Neuronal stem cell (in vitro differentiated cells): ENCODE data around the gene LIMA1.
A peak's percentile ranks its signal among the peaks of the same experiment; 100 is the strongest.

ENCODE experiments used
- DNase-seq: peaks from one replicate; pipeline ENCODE4 v3.0.0-alpha.2; 2013; ENCODE audit warnings: low spot score
- H2AFZ ChIP-seq: one replicate; pipeline ENCODE4 v1.6.1; 2013; ENCODE audit warnings: mild to moderate bottlenecking, low read length, inconsistent platforms
- H2AK5ac ChIP-seq: 2 replicates; pipeline ENCODE4 v1.6.1; 2013; ENCODE audit warnings: low read depth, mild to moderate bottlenecking, inconsistent platforms, low read length, moderate library complexity, mixed read lengths
- H2BK120ac ChIP-seq: 2 replicates; pipeline ENCODE4 v1.6.1; 2013; ENCODE audit warnings: low read depth, mild to moderate bottlenecking, inconsistent platforms, low read length, moderate library complexity, mixed read lengths
- H2BK12ac ChIP-seq: one replicate; pipeline ENCODE4 v1.6.1; 2013; ENCODE audit warnings: low read length, inconsistent platforms
- H2BK15ac ChIP-seq: 2 replicates; pipeline ENCODE4 v1.6.1; 2013; ENCODE audit warnings: mild to moderate bottlenecking, low read length, inconsistent platforms, mixed read lengths
- H2BK5ac ChIP-seq: one replicate; pipeline ENCODE4 v1.6.1; 2013; ENCODE audit warnings: inconsistent platforms, mild to moderate bottlenecking, low read length, moderate library complexity
- H3K14ac ChIP-seq: one replicate; pipeline ENCODE4 v1.6.1; 2013; ENCODE audit warnings: low read length, inconsistent platforms
- H3K18ac ChIP-seq: 2 replicates; pipeline ENCODE4 v1.6.1; 2013; ENCODE audit warnings: low read length, inconsistent platforms
- H3K23ac ChIP-seq: 2 replicates; pipeline ENCODE4 v1.6.1; 2013; ENCODE audit warnings: low read depth, mild to moderate bottlenecking, mixed read lengths, low read length, inconsistent platforms; ENCODE audit not compliant: poor library complexity
- H3K27ac ChIP-seq: replicated peaks from 3 replicates; pipeline ENCODE4 v1.5.1; 2013; ENCODE audit warnings: low read length, inconsistent platforms
- H3K27me3 ChIP-seq, 3 experiments: 2 replicates each; pipeline ENCODE4 v1.6.1; 2013; ENCODE audit warnings: low read length in 3 of 3, mild to moderate bottlenecking in 2 of 3, inconsistent platforms in 1 of 3, low read depth in 1 of 3, mixed read lengths in 1 of 3, moderate library complexity in 1 of 3; ENCODE audit not compliant: control insufficient read depth in 3 of 3, insufficient read depth in 3 of 3
- H3K36me3 ChIP-seq, 2 donors: replicated peaks in 1 of 2; 2 replicates each; pipeline ENCODE4 v1.6.1; 2013; ENCODE audit warnings: low read length in 2 of 2; ENCODE audit not compliant: control insufficient read depth in 2 of 2, insufficient read depth in 2 of 2
- H3K4ac ChIP-seq: 2 replicates; pipeline ENCODE4 v1.6.1; 2013; ENCODE audit warnings: inconsistent platforms, mild to moderate bottlenecking, low read length, moderate library complexity
- H3K4me1 ChIP-seq, 2 donors: 1 replicate in 1 of 2; 2 replicates in 1 of 2; pipeline ENCODE4 v1.6.1; 2013; ENCODE audit warnings: low read length in 2 of 2, low read depth in 1 of 2; ENCODE audit not compliant: control insufficient read depth in 2 of 2, insufficient read depth in 1 of 2
- H3K4me2 ChIP-seq: one replicate; pipeline ENCODE4 v1.6.1; 2013; ENCODE audit warnings: mild to moderate bottlenecking, low read length, inconsistent platforms; ENCODE audit not compliant: insufficient read depth, poor library complexity, severe bottlenecking
- H3K4me3 ChIP-seq, 2 donors: 2 replicates each; pipeline ENCODE4 v1.5.1; 2013; ENCODE audit warnings: low read length in 2 of 2, mild to moderate bottlenecking in 2 of 2, inconsistent platforms in 1 of 2, moderate library complexity in 1 of 2
- H3K79me1 ChIP-seq: one replicate; pipeline ENCODE4 v1.6.1; 2013; ENCODE audit warnings: low read depth, mild to moderate bottlenecking, inconsistent platforms, low read length, moderate library complexity
- H3K9ac ChIP-seq: one replicate; pipeline ENCODE4 v1.6.1; 2013; ENCODE audit warnings: mild to moderate bottlenecking, low read depth, low read length, inconsistent platforms; ENCODE audit not compliant: poor library complexity
- H3K9me3 ChIP-seq, 2 donors: replicated peaks in 1 of 2; 2 replicates each; pipeline versions ENCODE3 to v1.6.1; 2013; ENCODE audit warnings: low read length in 2 of 2, mild to moderate bottlenecking in 2 of 2, inconsistent platforms in 1 of 2, low read depth in 1 of 2, mixed read lengths in 1 of 2, moderate library complexity in 1 of 2; ENCODE audit not compliant: control insufficient read depth in 2 of 2, insufficient read depth in 1 of 2
- H4K8ac ChIP-seq: one replicate; pipeline ENCODE4 v1.6.1; 2013; ENCODE audit warnings: low read depth, mild to moderate bottlenecking, inconsistent platforms, low read length, moderate library complexity
- H4K91ac ChIP-seq: one replicate; pipeline ENCODE4 v1.6.1; 2013; ENCODE audit warnings: low read length, low read depth, mild to moderate bottlenecking, inconsistent platforms; ENCODE audit not compliant: poor library complexity
- WGBS, 2 donors: extraction: QIAGEN DNeasy Blood & Tissue Kit; methylation state at CpG; one replicate each; pipeline ENCODE4 v1.1.7; 2013; ENCODE audit warnings: missing lambda C conversion rate in 2 of 2, mixed read lengths in 1 of 2; ENCODE audit not compliant: insufficient read length in 2 of 2, insufficient replicate concordance in 1 of 2; ENCODE audit errors: extremely low coverage in 2 of 2; 5-methylcytosine and 5-hydroxymethylcytosine counted together

The LIMA1 gene

DNA sequence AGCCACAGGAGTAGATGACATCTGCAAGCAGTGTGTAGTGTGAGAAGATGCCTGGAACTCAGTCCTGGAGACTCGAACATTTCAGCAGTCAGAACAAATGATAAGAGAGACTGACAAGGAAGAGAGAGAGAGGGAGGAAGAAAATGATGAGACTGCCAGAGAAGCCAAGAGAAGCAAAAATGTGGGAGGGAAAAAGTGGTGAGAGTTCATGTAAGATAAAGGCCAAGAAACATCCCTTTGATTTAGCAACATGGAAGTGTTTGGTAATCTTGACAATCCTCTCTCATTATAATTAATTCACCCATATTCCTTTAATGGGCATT is 42.6 kb downstream of the LIMA1 start:
- Histone ChIP-seq H2AK5ac (no peak overlapping the region), H3K36me3 (no peaks in the 10 kb centered on the region), H4K91ac (no peak overlapping the region), H3K4me3 (no peak overlapping the region), H3K4me2 (no peak overlapping the region), H3K9ac (no peak overlapping the region), H3K4ac (no peak overlapping the region), H3K27ac (no peak overlapping the region), H3K23ac (no peak overlapping the region), H3K9me3 (no peaks in the 10 kb centered on the region), H2BK120ac (no peak overlapping the region), H3K18ac (no peak overlapping the region), H3K79me1 (no peaks in the 10 kb centered on the region), H4K8ac (no peak overlapping the region), H2BK12ac (no peak overlapping the region), H2BK15ac (no peak overlapping the region), H3K27me3 (no peaks in the 10 kb centered on the region), H3K14ac (no peak overlapping the region), H2AFZ (no peak overlapping the region), H3K4me1 (no peaks in the 10 kb centered on the region), H2BK5ac (no peak overlapping the region)
- DNase-seq, result no peak
- no CpG with 5 or more reads among the region's 1 CpG for WGBS, 2 donors

DNA sequence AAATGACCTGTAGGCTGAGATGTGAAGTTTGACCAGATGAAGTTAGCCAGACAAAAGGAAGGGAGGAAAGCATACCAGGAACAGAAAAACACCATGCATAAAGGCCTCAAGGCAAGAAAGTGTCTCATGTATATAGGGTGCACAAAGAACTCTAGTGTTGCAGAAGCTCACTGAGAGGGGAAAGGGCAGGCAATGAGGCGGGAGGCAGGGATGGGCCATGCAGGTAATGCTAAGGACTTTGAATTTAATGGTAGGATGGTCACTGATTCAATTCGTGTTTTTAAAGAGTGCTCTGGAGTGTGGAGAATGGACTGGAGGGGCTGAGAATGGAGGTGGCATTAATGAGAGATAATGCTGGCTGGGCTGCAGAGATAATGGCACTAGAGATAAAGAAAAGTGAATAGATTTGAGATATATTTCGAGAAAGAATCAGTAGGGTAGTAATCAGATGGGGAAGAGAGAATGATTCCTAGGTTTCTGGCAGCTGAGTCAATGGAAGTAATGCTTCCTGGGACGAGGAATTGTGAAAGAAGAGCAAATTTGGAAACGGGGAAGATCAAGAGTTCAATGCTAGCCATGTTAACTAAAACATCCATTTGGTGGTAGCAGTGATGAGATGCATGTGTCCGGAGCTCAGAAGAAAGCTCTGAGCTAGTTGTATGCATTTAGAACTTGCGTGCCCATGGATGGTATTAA is 43.1 kb downstream of the LIMA1 start:
- Histone ChIP-seq H3K4me2 (no peak overlapping the region), H3K4ac (no peak overlapping the region), H3K9ac (no peak overlapping the region), H3K14ac (peak overlapping the region; percentile 13), H3K23ac (no peak overlapping the region), H2AK5ac (no peak overlapping the region), H3K27me3 (no peaks in the 10 kb centered on the region), H3K79me1 (no peaks in the 10 kb centered on the region), H3K9me3 (no peaks in the 10 kb centered on the region), H3K27ac (no peak overlapping the region), H2BK15ac (no peak overlapping the region), H2BK5ac (no peak overlapping the region), H4K8ac (no peak overlapping the region), H2BK12ac (no peak overlapping the region), H3K36me3 (no peaks in the 10 kb centered on the region), H4K91ac (no peak overlapping the region), H3K18ac (no peak overlapping the region), H3K4me3 (no peak overlapping the region), H2AFZ (no peak overlapping the region), H3K4me1 (no peaks in the 10 kb centered on the region), H2BK120ac (no peak overlapping the region)
- 100% methylated on average over 1 of the region's 7 CpGs for WGBS, 2 donors
- DNase-seq, result no peak

DNA sequence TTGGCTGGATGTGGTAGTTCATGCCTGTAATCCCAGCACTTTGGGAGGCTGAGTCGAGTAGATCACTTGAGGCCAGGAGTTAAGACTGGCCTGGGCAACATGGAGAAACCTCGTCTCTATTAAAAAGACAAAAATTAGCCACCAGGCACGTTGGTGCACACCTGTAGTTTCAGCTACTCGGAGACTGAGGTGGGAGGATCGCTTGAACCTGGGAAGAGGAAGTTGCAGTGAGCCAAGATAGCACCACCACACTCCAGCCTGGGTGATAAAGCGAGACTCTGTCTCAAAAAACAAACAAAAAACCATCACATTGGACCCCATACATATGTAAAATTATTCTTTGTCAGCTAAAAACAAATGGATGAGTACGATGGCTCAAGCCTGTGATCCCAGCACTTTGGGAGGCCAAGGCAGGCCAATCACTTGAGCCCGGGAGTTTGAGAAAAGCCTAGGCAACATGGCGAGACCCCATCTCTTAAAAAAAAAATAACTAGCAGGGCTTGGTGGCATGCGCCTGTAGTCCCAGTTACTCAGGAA is 43.9 kb downstream of the LIMA1 start:
- Histone ChIP-seq H3K18ac (no peak overlapping the region), H3K27ac (no peak overlapping the region), H4K8ac (no peak overlapping the region), H2AFZ (no peak overlapping the region), H3K79me1 (no peaks in the 10 kb centered on the region), H4K91ac (no peak overlapping the region), H2BK5ac (no peak overlapping the region), H3K4me2 (no peak overlapping the region), H3K4ac (no peak overlapping the region), H2BK120ac (no peak overlapping the region), H3K9me3 (no peaks in the 10 kb centered on the region), H2BK12ac (no peak overlapping the region), H3K27me3 (no peaks in the 10 kb centered on the region), H2BK15ac (no peak overlapping the region), H3K36me3 (no peaks in the 10 kb centered on the region), H3K9ac (no peak overlapping the region), H3K23ac (no peak overlapping the region), H3K4me3 (no peak overlapping the region), H2AK5ac (no peak overlapping the region), H3K14ac (no peak overlapping the region), H3K4me1 (no peaks in the 10 kb centered on the region)
- DNase-seq, result no peak
- WGBS, 2 donors, result no CpG with 5 or more reads among the region's 10 CpGs

DNA sequence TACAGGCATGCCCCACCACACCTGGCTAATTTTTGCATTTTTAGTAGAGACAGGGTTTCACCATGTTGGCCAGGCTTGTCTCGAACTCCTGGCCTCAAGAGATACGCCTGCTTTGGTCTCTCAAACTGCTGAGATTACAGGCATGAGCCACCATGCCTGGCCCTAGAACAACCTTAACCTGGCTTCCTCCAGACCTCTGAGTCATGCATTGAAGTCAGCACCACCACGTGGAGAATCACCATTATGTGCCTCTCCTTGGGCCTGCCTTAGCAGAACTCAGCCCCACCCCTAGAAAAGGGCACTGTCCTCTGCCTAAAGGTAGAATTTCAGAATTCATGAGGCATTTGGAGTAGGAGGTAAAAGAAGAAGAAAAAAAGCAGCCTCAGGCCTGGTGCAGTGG is 49.0 kb downstream of the LIMA1 start:
- no peak overlapping the region for H3K23ac ChIP-seq

More for the DNA sequence above, 49.0 kb downstream of the LIMA1 start:
- Histone ChIP-seq H3K9ac (no peak overlapping the region), H2BK120ac (no peak overlapping the region), H2AK5ac (no peak overlapping the region), H4K91ac (no peak overlapping the region), H3K18ac (no peak overlapping the region), H3K27ac (no peak overlapping the region), H3K36me3 (no peaks in the 10 kb centered on the region), H2BK12ac (no peak overlapping the region), H2BK5ac (no peak overlapping the region), H3K9me3 (no peaks in the 10 kb centered on the region), H3K79me1 (no peaks in the 10 kb centered on the region), H2BK15ac (no peak overlapping the region), H3K4me2 (no peak overlapping the region), H2AFZ (no peak overlapping the region), H3K4me3 (no peak overlapping the region), H3K4me1 (no peaks in the 10 kb centered on the region), H4K8ac (no peak overlapping the region), H3K4ac (no peak overlapping the region), H3K27me3 (no peaks in the 10 kb centered on the region), H3K14ac (no peak overlapping the region)
- DNase-seq, result no peak
- no CpG with 5 or more reads among the region's 3 CpGs for WGBS, 2 donors
